Upper lobe of left lung (tissue), 4 donors: ENCODE measurements around the gene TBC1D14.
"Not testable (repeated sequence)": the region's sequence is repeated elsewhere in the genome, so short reads cannot be mapped to it uniquely, and the experiment has no call there.

Experiments used
- CTCF ChIP-seq, 6 experiments: fragments of 450-650 bp in 4 of 6; fragments of 200-600 bp in 2 of 6; sonication (generic) in 2 of 6; IDR thresholded peaks; one replicate each; pipeline ENCODE4 v1.5.1; 2016 to 2019; ENCODE audit warnings: antibody characterized with exemption in 6 of 6
- EP300 ChIP-seq, 4 donors: sonication (generic); formaldehyde crosslinking; IDR thresholded peaks; one replicate each; pipeline ENCODE4 v1.5.1; 2017; ENCODE audit warnings: antibody characterized with exemption in 4 of 4, control low read depth in 2 of 4
- POLR2A ChIP-seq, 4 donors: fragments of 450-650 bp; IDR thresholded peaks; one replicate each; pipeline ENCODE4 v1.5.1; 2016 to 2017; ENCODE audit warnings: antibody characterized with exemption in 4 of 4, mild to moderate bottlenecking in 2 of 4
- POLR2AphosphoS5 ChIP-seq, 2 donors: sonication (generic); formaldehyde crosslinking; IDR thresholded peaks; one replicate each; pipeline ENCODE4 v1.5.1; 2017; ENCODE audit warnings: antibody characterized with exemption in 2 of 2

DNA sequence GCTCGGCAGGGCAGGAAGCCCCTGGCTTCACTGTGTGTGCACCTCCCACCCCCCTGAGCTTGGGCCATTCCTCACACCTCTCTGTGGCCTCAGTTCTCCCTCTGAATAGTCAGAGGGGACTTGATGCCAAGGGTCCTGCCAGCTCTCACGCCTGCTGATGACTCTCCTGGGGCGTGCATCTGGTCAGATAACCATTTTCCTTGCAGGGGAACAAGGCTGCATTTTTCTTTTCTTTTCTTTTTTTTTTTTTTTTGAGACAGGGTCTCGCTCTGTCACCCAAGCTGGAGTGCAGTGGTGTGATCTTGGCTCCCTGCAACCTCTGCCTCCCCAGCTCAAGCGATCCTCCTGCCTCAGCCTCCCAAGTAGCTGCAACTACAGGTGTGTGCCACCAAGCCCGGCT, 3.1 kb upstream of the TBC1D14 start:
- TF ChIP-seq CTCF, POLR2A, POLR2AphosphoS5, EP300 (IDR thresholded peaks at IDR 0.05): not testable (repeated sequence)
